ENCODE results near the gene FCRL6.

Gene FCRL6

DNA sequence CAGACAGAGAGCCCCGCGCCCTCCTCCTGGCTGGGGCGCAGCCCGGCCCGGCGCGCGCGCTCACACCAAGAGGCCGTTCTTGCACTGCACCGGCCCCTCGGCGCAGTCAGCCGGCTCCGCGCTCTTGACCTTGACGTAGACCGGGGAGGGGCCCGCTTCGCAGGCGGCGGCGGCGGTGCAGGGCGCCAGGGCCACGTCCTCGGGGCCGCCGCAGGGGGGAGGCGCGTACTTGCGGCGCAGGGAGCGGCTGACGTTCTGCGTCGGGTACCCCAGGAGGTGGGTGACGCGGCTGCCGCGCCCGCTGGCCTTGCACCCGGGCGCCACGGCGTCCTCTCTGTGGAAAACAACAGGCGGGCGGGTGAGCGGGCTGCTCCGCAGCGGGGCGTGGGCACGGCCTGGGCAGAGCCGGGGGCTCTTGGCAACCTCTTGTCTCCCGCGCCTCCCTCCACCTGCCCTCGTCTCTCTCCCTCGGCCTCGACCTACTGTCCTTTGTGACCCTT, 52.6 kb downstream of the FCRL6 start:
- H3K4me3 ChIP-seq = peak overlapping the region; percentile 48 to 64 (median 58)
- peak overlapping the region; percentile 66 to 97 (median 93) for H3K27ac ChIP-seq

DNA sequence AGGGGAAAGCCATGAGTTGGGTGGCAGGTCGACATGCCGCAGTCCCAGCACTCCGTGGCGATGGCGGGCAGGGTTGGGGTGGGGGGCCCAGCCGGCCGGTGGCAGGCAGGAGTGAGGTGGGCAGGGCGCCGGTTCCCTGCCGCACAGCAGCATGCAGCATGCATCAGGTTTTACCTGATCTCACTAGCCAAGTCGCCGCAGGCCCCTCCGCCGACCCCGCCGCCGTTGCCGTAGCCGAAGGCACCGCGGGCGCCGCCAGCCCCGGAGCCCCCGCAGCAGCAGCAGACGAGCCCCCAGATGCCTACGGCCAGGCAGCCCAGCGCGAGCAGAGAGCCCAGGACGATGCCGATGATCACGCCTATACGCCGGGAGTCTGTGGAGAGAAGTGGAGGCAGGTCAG, 53.5 kb downstream of the FCRL6 start:
- H3K27ac ChIP-seq = peak overlapping the region in 7 of 21 experiments; percentile 12 to 96 (median 95)

DNA sequence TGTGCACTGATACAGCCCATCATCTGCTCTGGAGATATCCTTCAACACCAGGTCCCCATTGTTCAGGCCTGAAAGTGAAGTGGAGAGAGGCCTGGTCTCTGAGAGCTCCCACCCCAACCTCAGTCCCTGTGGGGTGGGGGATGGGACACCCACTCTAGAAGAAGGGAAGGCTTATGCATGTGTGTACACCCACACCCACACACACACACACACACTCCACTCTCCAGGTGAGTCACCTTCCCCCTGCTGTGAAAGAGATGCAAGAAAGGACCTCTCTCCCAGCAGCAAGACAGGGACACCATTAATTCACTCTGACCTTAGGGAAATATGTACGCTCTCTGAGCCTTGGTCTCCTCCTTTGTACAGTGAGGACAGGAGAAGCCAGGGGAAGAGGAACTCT, 54.4 kb downstream of the FCRL6 start:
- Histone ChIP-seq H3K27ac (peak overlapping the region in 1 of 21 experiments; percentile 63), H3K4me3 (no peak overlapping the region)

More for the DNA sequence above, 53.5 kb downstream of the FCRL6 start:
- peak overlapping the region in 2 of 7 experiments; percentile 48 to 57 for H3K4me3 ChIP-seq

DNA sequence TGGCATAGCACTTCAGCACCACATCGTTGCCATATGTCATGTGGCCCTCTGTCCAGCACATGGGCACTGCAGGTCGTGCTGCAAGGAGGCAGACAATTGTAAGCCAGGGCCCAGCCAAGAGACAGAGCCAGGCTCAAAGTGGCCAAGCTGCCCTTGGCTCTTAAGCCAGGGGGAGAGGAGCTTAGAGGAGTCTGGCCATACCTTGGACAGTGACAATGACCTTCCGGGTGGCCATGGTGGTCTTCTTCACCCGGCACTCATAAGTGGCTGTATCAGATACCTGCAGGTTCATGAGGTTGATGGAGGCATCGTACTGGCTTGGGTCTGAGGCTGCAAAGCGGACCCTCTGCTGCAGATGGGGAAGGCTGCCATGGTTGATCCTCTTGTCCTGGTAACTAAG, 55.7 kb downstream of the FCRL6 start:
- no peak overlapping the region for H3K4me3 ChIP-seq
- peak overlapping the region in 1 of 21 experiments; percentile 10 for H3K27ac ChIP-seq

DNA sequence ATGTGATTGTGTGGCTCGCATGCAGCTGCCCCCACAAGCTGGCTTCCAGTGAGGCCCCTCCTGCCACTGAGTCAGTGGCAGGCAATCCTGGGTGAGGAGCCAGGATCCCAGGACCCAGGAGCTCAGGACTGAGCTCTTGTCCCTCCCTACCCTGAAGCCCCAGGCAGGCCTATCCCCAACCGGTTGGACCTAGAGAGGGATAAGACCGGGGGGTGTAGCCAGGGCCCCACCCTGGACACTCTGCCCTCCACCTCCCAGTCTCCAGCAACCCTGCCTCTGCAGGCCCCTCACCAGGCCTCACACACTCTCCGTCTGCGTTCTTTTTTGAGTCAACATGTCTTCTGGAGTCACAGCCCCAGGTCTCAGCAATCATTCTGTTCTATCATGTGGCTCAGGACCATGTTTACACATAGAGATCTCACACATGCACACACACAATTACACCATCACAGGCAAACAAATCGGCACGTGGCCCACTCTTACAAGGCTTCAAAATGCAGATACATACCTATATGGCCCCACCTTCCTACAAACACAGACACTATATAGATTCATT, 57.7 kb downstream of the FCRL6 start:
- Histone ChIP-seq H3K27ac (peak overlapping the region in 16 of 21 experiments; percentile 24 to 86 (median 59)), H3K4me3 (no peak overlapping the region)

DNA sequence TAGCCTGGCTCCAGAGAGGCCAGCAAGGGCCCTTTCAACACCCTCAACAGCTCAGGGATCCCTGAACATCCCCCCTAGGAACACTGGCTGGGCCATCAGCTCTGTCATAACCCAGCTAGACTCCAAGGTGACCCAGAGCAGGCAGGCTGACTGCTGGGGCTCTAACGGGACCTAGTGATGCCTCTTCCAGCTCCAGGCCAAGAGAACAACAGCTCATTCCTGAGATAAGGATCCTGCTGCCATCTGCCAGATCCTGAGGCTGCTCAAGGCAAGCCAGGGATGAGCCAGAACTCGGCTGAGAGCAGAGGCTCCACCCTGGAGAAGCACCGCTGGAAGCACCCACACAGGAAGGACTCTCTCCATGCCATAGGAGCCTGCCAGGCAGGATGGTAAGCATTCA, 58.3 kb downstream of the FCRL6 start:
- H3K4me3 ChIP-seq = peak overlapping the region in 1 of 7 experiments; percentile 7

DNA sequence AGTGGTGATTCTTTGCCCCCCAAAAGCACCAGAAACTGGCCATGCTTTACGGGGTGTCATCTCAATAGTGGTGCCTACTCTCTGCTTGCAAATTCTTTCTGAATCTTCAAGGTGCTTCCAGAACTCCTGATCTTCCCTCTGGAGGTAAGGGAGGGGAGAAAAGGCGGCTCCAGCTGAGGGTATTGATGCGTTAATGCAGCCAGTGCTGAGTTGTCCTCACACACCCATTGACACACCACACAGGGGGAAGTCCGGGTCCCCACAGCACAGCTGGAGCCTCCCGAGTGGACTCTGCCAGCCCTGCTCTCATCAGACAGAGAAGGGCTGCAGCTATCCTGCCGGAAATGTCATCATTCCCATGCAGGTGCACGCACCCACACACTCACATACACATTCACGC, 59.1 kb downstream of the FCRL6 start:
- Histone ChIP-seq H3K27ac (peak overlapping the region in 9 of 21 experiments; percentile 23 to 86 (median 69)), H3K4me3 (peak overlapping the region in 1 of 7 experiments; percentile 7)

More for the DNA sequence above, 58.3 kb downstream of the FCRL6 start:
- peak overlapping the region in 10 of 21 experiments; percentile 38 to 86 (median 72) for H3K27ac ChIP-seq

DNA sequence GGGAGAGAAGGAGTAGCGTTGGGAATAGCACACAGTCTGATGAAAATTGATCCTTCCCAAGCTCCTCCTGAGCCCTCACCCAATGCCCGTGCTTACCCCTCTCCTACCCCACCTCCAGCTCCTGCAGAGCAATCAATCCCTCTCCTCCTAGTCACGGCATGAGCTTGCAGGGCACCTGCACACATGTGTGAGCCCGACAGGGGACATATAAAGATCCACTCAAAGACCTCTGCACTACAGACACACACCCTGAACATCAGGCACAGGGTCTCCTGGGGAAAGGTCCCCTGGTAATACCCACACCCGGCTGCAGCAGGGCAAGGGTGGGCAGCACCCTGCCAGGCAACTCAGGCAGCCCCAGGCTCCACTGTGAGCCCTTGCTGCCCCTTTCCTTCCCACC, 59.9 kb downstream of the FCRL6 start:
- Histone ChIP-seq H3K4me3 (no peak overlapping the region), H3K27ac (peak overlapping the region in 1 of 21 experiments; percentile 74)

DNA sequence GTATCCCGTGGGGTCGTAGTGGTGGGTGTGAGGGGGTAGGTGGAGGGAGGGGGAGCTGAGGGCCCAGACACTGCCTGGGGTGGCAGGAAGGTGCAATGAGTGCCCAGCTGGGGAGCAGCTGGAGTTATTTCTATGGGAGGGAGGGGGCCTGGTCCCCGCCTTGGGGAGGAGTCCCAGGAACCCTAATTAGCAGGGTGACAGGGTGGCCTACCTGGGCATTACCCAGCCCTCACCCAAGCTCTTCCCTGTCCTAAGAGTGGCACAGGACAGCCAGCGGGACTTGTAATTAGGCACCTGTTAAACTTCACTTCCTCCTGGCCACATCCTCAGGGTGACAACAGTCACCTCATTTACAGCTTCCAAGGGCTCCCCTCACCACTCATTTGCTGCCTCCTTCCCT, 60.4 kb downstream of the FCRL6 start, which contains the start of gene VSIG8:
Gene VSIG8 (minus strand): TSS at position 101 of the 400 bp plus-strand sequence. CDS start 136 bp downstream, outside the sequence.
- Histone ChIP-seq H3K4me3 (no peak within 1 kb of the TSS), H3K27ac (peak within 1 kb of the TSS in 5 of 21 experiments; percentile 48 to 85 (median 74))

DNA sequence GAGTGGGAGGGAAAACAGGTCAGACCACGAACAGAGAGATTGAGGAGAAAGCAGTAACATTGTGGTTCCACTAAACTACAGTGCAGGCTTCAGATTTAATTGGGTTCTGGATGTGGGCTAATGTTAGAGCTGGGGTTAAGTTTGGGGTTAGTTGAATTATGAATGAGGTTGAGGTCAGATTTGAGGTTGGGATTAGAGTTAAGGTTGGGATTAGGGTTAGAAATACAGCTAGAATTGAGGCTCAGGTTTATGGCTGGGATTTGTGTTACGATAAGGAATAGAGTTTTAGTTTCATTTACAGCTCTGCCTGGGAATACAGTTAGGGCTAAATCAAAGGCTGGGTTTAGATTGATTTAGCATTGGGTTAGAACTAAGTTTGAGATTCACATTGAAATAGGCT, 62.1 kb downstream of the FCRL6 start:
- no peak overlapping the region for H3K4me3 ChIP-seq
- H3K27ac ChIP-seq = peak overlapping the region in 1 of 21 experiments; percentile 6
